Parathyroid adenoma (tissue), 2 donors: Measurements from ENCODE around the gene PIK3R5.

ENCODE experiments used
- H2AFZ ChIP-seq: fragments of 300-600 bp; sonication (generic); one replicate; pipeline ENCODE4 v1.7.0; 2017; ENCODE audit warnings: antibody characterized with exemption, mild to moderate bottlenecking
- H3K27ac ChIP-seq: fragments of 300-600 bp; sonication (generic); one replicate; pipeline ENCODE4 v1.7.0; 2017
- H3K27me3 ChIP-seq: fragments of 300-600 bp; sonication (generic); one replicate; pipeline ENCODE4 v1.7.0; 2017; ENCODE audit warnings: low read length; ENCODE audit not compliant: control insufficient read depth, insufficient read depth
- H3K36me3 ChIP-seq: fragments of 300-600 bp; sonication (generic); one replicate; pipeline ENCODE4 v1.7.0; 2017; ENCODE audit warnings: low read length; ENCODE audit not compliant: control insufficient read depth, insufficient read depth
- H3K4me1 ChIP-seq: fragments of 300-600 bp; sonication (generic); one replicate; pipeline ENCODE4 v1.7.0; 2017; ENCODE audit warnings: control low read depth
- H3K4me2 ChIP-seq: fragments of 300-600 bp; sonication (generic); one replicate; pipeline ENCODE4 v1.7.0; 2017; ENCODE audit warnings: low read length
- H3K4me3 ChIP-seq: fragments of 300-600 bp; sonication (generic); one replicate; pipeline ENCODE4 v1.7.0; 2017; ENCODE audit warnings: low read depth, low read length
- H3K79me2 ChIP-seq: fragments of 300-600 bp; sonication (generic); one replicate; pipeline ENCODE4 v1.7.0; 2017; ENCODE audit warnings: control low read depth
- H3K9ac ChIP-seq: fragments of 300-600 bp; sonication (generic); one replicate; pipeline ENCODE4 v1.7.0; 2017; ENCODE audit warnings: mild to moderate bottlenecking
- H3K9me3 ChIP-seq: fragments of 300-600 bp; sonication (generic); one replicate; pipeline ENCODE4 v1.7.0; 2017; ENCODE audit warnings: low read length; ENCODE audit not compliant: control insufficient read depth
- CTCF ChIP-seq: fragments of 300-600 bp; sonication (generic); IDR thresholded peaks from one replicate; pipeline ENCODE4 v1.7.0; 2017; ENCODE audit warnings: antibody characterized with exemption, mild to moderate bottlenecking
- donor health status: primary hyperparathyroidism.

PIK3R5 gene

GRCh38 chr17:8830141-8830540, 135.4 kb downstream of the PIK3R5 start:
- Histone ChIP-seq H3K27me3 (no peaks in the 10 kb centered on the region), H3K4me3 (no peak overlapping the region), H3K9me3 (no peaks in the 10 kb centered on the region), H3K36me3 (no peaks in the 10 kb centered on the region), H3K79me2 (no peaks in the 10 kb centered on the region), H3K4me2 (no peak overlapping the region), H3K27ac (no peak overlapping the region), H2AFZ (no peak overlapping the region), H3K9ac (no peak overlapping the region), H3K4me1 (no peaks in the 10 kb centered on the region)
- no peak for TF ChIP-seq CTCF

- H3K27ac ChIP-seq = no peak overlapping the region
- no peak overlapping the region for H3K4me3 ChIP-seq
- H3K9me3 ChIP-seq = no peaks in the 10 kb centered on the region
- H3K4me2 ChIP-seq = no peak overlapping the region
- H3K79me2 ChIP-seq = no peaks in the 10 kb centered on the region
- no peaks in the 10 kb centered on the region for H3K36me3 ChIP-seq
- H3K27me3 ChIP-seq = no peaks in the 10 kb centered on the region
- H2AFZ ChIP-seq = no peak overlapping the region
- no peak overlapping the region for H3K9ac ChIP-seq
- no peaks in the 10 kb centered on the region for H3K4me1 ChIP-seq
- TF ChIP-seq CTCF = no peak
Measured at GRCh38 chr17:8829036-8829941, 136.2 kb downstream of the PIK3R5 start.
